GM10266 (cell line): ENCODE results near the gene BLOC1S1.
"Not testable (repeated sequence)": the region's sequence is repeated elsewhere in the genome, so short reads cannot be mapped to it uniquely, and the experiment has no call there.

Experiments
- DNase-seq: peaks from one replicate; pipeline ENCODE4 v3.0.0; 2012; ENCODE audit errors: extremely low spot score
- CTCF ChIP-seq: IDR thresholded peaks from 2 replicates; pipeline ENCODE4 v1.5.1; 2012; ENCODE audit warnings: mild to moderate bottlenecking, low read depth; ENCODE audit not compliant: control insufficient read depth, insufficient read depth; ENCODE audit errors: missing control alignments

Gene BLOC1S1

GRCh38 chr12:55748230-55748993 lies 32.6 kb downstream of the BLOC1S1 start:
- no peak for TF ChIP-seq CTCF
- DNase-seq: no peak

- TF ChIP-seq CTCF: no peak
- no peak for DNase-seq
Observed at GRCh38 chr12:55755246-55755645, 39.4 kb downstream of the BLOC1S1 start.

GRCh38 chr12:55757701-55758100 lies 41.9 kb downstream of the BLOC1S1 start:
- TF ChIP-seq CTCF: no peak
- DNase-seq: no peak

GRCh38 chr12:55758575-55758974 lies 42.7 kb downstream of the BLOC1S1 start:
- not testable (repeated sequence) for DNase-seq

GRCh38 chr12:55760663-55761062 lies 44.8 kb downstream of the BLOC1S1 start:
- DNase-seq: no peak
- no peak for TF ChIP-seq CTCF

- no peak for TF ChIP-seq CTCF
- no peak for DNase-seq
Observed at GRCh38 chr12:55762646-55763045, 46.8 kb downstream of the BLOC1S1 start.

GRCh38 chr12:55765736-55766290 lies 50.0 kb downstream of the BLOC1S1 start:
- no peak for TF ChIP-seq CTCF

GRCh38 chr12:55767156-55767555 lies 51.3 kb downstream of the BLOC1S1 start:
- no peak for TF ChIP-seq CTCF

More at GRCh38 chr12:55765736-55766290, 50.0 kb downstream of the BLOC1S1 start:
- DNase-seq: no peak

More at GRCh38 chr12:55767156-55767555, 51.3 kb downstream of the BLOC1S1 start:
- DNase-seq: no peak
